Mesothelial cell of epicardium (in vitro differentiated cells): ENCODE data around the gene PTPRG. TPM values are rescaled to one million over a fixed set of nuclear protein-coding genes. Genes with fewer than 3 reads are reported as not detected.

ENCODE experiments used
- DNase-seq, 2 experiments: peaks; one replicate each; pipeline ENCODE4 v3.0.0; 2021; ENCODE audit warnings: low spot score in 2 of 2; ENCODE audit not compliant: unreplicated experiment in 2 of 2
- H3K27ac Mint-ChIP-seq: 2 replicates; pipeline ENCODE4 v1.8.0; 2021; ENCODE audit warnings: mixed read lengths
- H3K27me3 Mint-ChIP-seq: 2 replicates; pipeline ENCODE4 v1.8.0; 2021; ENCODE audit warnings: low read depth, mixed read lengths
- H3K36me3 Mint-ChIP-seq: 2 replicates; pipeline ENCODE4 v1.8.0; 2021; ENCODE audit warnings: mixed read lengths
- H3K4me1 Mint-ChIP-seq: 2 replicates; pipeline ENCODE4 v1.8.0; 2021; ENCODE audit warnings: mixed read lengths
- H3K4me3 Mint-ChIP-seq: 2 replicates; pipeline ENCODE4 v1.8.0; 2021; ENCODE audit warnings: mild to moderate bottlenecking, moderate library complexity, mixed read lengths
- H3K9me3 Mint-ChIP-seq: 2 replicates; pipeline ENCODE4 v1.8.0; 2021; ENCODE audit warnings: mixed read lengths
- CTCF ChIP-seq: fragments of 200-600 bp; sonication (generic); IDR thresholded peaks from one replicate; pipeline ENCODE4 v1.5.0; 2021; ENCODE audit warnings: antibody characterized with exemption; ENCODE audit not compliant: unreplicated experiment
- total RNA-seq: library from RNA; stranded (reverse); gene quantifications from 3 replicates; pipeline ENCODE4 v1.2.1, GENCODE V29; 2021

PTPRG gene
- total RNA-seq, 1 donor from 2014 or later: 40.4 TPM

- Mint-ChIP-seq H3K4me1 (peaks cover 17% of the 10 kb centered on the region), H3K36me3 (no peaks in the 10 kb centered on the region), H3K27me3 (no peaks in the 10 kb centered on the region), H3K4me3 (no peak overlapping the region), H3K9me3 (no peaks in the 10 kb centered on the region), H3K27ac (no peak overlapping the region)
- DNase-seq: no peak
- no peak for TF ChIP-seq CTCF
These were observed 283.0 kb downstream of the PTPRG start for GRCh38 chr3:61844346-61844745.

GRCh38 chr3:61846488-61846887 lies 285.1 kb downstream of the PTPRG start:
- Mint-ChIP-seq H3K27ac (no peak overlapping the region), H3K4me1 (peaks cover 13% of the 10 kb centered on the region), H3K27me3 (no peaks in the 10 kb centered on the region), H3K9me3 (no peaks in the 10 kb centered on the region), H3K4me3 (no peak overlapping the region), H3K36me3 (no peaks in the 10 kb centered on the region)
- DNase-seq: no peak
- TF ChIP-seq CTCF: no peak

GRCh38 chr3:61847784-61848462 lies 286.6 kb downstream of the PTPRG start:
- Mint-ChIP-seq H3K27me3 (no peaks in the 10 kb centered on the region), H3K27ac (no peak overlapping the region), H3K9me3 (no peaks in the 10 kb centered on the region), H3K4me3 (no peak overlapping the region), H3K36me3 (no peaks in the 10 kb centered on the region), H3K4me1 (peaks cover 11% of the 10 kb centered on the region)
- DNase-seq: no peak
- TF ChIP-seq CTCF: no peak

- H3K4me1 Mint-ChIP-seq: peaks cover 14% of the 10 kb centered on the region
- TF ChIP-seq CTCF: no peak
These were observed 287.5 kb downstream of the PTPRG start for GRCh38 chr3:61848885-61849284.

GRCh38 chr3:61853912-61854311 lies 292.5 kb downstream of the PTPRG start:
- TF ChIP-seq CTCF: no peak
- DNase-seq: no peak
- Mint-ChIP-seq H3K4me3 (no peak overlapping the region), H3K4me1 (peaks cover 10% of the 10 kb centered on the region), H3K27me3 (no peaks in the 10 kb centered on the region), H3K36me3 (no peaks in the 10 kb centered on the region), H3K9me3 (no peaks in the 10 kb centered on the region), H3K27ac (no peak overlapping the region)

More at GRCh38 chr3:61848885-61849284, 287.5 kb downstream of the PTPRG start:
- Mint-ChIP-seq H3K36me3 (no peaks in the 10 kb centered on the region), H3K27me3 (no peaks in the 10 kb centered on the region), H3K9me3 (no peaks in the 10 kb centered on the region), H3K27ac (no peak overlapping the region), H3K4me3 (no peak overlapping the region)
- DNase-seq: no peak
